ENCODE data around the gene TGM1. TPM values are rescaled to one million over a fixed set of nuclear protein-coding genes. Genes with fewer than 3 reads are reported as not detected.

Gene TGM1
- total RNA-seq, 1 donor from 2014 or later = 0.45 TPM

DNA sequence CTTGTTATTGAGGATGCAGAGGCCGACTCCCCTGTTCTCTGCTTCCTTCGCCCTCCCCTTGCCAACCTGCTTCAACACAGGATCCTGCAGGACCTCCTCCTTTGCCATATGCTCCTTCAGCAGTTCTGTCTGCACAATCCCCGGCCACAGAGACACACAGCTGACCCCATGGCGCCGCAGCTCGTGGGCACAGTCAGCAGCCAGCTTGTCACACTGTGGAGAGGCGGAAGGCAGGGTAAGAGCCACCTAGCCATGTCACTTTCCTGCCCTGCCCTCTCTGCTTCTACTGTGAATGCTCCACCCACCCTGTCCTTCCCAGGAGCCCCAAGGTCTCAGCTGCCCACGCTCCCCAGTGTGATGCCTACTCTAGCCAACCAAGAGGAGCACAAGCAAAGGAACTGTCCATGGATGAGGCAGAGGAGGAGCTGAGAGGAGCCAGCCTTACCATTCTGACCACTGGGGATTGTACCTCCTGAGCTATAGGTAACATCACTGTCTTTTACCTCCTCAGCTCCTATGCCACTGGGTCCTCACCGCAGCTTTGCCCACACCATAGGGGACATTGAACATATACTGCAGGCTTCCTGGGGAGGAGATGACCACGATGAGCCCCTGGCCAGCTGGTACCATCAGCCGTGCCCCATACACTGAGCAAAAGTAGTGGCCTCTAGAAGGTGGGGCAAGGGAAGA, 29.3 kb upstream of the TGM1 start:
- no peak for DNase-seq (ENCODE audit: low read depth)

DNA sequence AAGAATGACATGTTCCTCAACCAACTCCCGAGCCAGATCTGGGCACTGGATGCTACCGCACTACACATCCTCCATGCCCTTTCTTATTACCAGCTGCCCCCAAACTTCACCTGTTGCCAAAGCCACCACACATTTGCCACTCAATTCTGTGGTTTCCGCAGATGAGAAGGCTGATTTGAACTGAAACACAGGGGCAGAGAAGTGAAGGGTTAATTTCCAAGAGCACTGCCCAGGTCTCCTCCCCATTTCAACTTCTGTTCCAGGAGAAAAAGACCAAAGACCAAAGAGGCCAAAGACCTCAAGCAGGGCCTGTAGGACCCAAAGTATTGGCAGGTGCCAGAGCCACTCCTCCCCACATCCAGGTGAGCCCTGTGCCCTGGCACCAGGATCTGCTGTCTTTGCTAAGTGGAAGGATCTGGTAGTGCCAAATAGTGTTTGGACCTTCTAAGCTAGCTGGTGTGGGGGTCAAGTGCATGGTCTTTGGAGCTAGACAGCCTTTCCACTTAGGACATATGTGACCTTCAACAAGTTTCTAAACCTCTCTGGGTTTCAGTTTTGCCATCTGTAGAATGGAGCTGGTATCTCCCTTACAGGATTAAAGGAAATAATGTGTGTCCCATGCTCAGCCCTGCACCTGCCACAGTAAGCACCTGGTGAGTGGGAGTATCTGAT, 28.6 kb upstream of the TGM1 start:
- no peak for DNase-seq (ENCODE audit: low read depth)

DNA sequence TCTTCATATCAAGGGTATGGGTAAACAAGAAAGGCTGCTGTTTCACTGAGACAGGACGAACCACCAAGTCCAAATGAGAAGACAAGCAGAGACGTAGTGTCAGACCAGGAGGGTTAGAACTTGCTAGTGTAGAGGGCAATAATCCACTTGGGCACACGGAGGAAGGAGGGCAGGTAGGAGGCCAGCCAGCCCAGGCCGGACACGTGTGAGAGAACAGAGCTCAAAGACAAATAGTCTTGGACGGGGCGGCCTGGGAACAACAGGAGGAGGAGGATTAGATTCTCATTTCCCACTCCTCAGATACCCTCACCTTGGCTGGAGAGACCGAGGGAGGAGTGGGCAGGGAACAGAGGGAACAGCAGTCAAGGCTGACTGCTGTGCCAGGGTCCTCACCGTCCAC, 27.8 kb upstream of the TGM1 start:
- DNase-seq (ENCODE audit: low read depth) = no peak

DNA sequence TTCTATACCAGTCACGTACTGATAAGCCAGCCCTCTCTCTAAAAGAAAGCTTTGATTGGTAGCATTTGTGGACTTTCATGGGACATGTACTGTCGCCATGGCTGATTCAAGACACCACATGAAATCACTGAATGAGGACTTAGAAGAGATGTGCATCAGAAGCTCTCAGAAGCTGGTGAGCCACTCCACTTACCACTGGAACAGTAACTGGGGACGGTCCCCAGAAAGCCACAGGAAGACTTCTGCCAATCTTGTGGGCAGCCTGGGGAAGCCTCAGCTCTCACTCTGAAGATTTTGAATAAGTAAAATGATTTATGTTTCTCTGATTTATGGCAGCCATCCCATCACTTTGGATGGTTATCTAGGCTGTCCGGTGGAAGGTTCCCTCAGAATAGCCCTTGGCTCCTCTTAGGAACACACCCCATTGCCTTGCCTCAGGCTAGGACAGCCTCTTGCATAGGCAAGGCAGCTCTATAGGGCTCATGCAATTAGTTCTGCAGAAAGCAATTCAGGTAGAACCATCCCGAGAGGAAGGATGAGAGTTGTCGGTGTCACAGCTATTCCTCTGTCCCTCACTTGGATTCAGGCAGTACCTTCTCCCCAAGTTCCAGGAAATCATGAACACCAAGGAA, 26.8 kb upstream of the TGM1 start:
- no peak for DNase-seq (ENCODE audit: low read depth)

DNA sequence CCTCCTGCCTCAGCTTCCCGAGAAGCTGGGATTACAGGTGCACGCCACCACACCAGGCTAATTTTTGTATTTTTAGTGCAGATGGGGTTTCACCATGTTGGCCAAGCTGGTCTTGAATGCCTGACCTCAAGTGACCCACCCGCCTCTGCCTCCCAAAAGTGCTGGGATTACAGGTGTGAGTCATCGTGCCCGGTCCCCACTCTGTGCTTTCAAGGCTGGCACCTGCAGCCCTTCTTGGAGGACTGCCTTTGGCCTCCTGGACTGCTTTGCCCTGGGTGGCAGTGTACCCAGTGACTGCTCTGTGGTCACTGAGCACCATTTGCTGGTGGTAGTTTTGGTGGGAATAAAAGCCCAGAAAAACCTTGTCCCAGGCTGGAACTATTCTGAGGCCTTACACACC, 24.0 kb upstream of the TGM1 start:
- DNase-seq (ENCODE audit: low read depth) = no peak

DNA sequence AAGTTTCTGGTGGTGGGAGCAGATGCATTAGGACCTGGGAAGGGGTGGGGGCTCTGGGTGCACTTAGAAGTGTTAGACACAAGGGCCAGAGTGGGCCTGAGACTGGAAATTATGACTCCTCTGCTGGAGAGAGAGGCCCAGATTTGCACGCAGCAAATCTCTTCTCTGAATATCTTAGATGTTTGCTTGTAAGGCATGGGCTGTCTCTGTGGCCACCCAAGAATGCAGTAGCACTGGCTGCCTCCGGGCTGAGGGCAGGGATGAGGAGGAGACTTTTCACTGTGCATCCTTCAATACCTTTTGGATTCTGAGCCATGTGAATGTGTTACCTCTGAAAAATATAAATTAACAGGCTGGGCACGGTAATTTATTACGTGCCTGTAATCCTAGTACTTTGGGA, 22.4 kb upstream of the TGM1 start:
- no peak for DNase-seq (ENCODE audit: low read depth)

DNA sequence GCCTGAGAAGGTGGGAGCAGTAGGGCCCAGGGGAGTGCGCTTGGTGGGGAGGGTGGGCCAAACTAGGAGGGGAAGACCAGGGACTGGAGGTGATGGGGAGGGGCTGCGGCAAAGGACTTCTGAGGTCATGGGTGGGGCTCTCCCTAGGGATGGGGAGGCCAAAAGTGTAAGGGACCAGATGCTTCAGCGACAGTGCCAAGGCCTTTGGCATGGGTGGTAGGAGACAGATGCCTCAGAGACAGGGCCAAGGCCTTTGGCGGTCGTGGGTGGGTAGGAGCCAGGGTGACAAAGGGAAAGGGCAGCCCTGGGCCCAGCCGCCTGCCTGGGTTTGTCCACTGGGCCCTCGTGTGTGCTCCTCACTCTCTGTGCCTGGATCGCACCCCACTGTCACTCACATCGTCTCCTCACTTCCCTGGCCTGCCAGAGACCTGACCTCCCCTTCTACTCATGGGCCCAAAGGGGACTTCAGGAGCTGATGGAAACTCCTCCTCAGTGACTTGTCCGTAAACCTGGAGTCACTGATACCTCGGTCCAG, 21.6 kb upstream of the TGM1 start:
- DNase-seq (ENCODE audit: low read depth) = no peak

DNA sequence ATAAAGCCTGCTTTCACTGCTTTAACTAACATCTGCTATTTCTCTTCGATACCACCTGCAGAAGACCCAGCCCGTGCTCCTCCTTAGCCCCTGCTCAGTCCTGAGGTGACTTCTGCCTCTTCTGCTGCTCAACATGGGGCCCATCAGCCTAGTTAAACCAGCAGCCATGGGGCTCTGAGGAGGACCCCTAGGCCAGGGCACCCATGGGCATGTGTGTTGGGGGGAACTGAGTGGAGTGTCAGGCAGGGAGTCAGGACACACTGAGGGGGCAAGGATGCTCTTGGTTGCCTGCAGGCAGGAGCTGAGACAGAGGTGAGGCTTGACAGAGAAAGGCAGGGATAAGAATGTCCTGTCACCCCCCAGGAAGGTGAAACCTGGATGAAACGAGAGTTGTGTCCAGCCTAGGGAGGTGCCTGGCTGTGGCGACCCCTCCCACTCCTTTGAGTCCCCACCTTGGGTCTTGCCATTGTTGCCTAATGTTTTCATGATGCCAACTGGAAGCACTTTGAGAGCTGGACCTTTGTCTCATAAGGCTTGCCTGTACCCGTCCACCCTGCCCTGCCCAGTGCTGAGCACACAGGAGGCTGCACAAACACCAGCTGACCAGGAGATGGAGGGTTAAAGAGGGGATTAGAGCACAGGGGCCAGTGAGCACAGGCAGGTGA, 21.0 kb upstream of the TGM1 start:
- no peak for DNase-seq (ENCODE audit: low read depth)

DNA sequence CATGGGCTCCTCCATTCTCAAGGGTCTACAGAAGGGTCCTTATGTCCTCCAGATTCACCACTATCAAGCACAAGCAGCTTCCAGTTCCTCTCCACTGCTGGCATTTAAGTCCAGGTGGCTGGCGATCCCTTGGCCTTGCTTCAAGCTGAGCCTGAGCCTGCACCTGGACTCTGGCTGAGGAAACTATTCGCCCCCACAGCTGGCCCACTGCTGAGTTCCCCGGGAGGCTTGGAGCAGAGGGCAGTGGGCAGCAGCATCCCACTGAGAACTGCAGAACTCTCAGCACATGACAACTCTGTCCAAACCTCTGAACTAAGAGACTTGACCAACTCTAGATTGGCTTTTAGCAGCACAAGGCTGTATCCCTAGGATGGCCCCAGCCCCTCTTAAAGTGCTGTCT, 19.8 kb upstream of the TGM1 start:
- DNase-seq (ENCODE audit: low read depth) = no peak

DNA sequence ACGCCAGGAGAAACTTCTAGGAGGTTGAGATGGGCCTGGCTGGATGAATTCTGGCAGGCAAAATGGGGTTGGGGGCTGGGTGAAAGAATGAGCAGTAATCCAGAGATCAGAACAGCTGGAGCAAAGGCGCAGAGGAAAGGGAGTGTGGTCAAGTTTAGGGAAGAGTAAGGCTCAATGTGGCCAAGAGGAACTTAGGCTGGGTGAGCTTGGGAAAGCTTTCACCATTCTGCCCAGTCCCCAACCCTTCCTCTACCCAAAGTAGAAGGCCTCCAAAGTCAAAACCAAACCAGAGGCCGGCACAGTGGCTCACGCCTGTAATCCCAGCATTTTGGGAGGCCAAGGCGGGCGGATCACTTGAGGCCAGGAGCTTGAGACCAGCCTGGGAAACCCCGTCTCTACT, 18.7 kb upstream of the TGM1 start:
- no peak for DNase-seq (ENCODE audit: low read depth)

DNA sequence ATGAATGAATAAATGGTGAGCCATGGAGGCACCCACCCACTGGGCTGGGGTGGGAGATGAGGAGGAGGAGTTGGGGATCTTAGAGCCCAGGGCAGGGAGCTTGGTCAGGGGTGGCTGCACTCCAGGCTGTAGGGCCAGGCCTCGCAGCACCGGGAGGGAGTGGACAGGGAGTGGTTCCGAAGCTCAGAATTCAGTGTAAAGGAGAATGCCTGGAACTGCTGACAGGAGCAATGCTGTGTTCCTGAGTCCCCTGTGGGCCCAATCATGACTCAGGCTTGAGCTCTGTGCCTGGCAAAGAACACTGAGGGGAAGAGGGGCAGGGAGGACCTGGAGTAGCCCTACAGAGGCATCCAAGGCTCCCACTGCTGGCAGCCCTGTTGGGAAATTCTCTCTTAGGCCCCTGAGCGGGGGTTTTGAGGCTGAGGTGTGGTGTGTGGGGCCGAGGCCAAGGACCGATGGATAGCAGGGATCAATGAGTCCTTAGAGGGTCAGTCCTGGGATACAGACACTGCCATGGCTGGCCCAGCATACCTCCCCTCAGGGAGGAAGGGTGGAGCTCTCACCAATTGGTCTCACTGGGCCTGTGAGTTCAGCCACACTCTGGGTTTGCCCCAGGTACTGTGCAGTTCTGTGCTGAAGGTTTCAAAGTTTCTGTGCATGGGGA, 18.0 kb upstream of the TGM1 start:
- DNase-seq (ENCODE audit: low read depth) = peak; percentile 11

DNA sequence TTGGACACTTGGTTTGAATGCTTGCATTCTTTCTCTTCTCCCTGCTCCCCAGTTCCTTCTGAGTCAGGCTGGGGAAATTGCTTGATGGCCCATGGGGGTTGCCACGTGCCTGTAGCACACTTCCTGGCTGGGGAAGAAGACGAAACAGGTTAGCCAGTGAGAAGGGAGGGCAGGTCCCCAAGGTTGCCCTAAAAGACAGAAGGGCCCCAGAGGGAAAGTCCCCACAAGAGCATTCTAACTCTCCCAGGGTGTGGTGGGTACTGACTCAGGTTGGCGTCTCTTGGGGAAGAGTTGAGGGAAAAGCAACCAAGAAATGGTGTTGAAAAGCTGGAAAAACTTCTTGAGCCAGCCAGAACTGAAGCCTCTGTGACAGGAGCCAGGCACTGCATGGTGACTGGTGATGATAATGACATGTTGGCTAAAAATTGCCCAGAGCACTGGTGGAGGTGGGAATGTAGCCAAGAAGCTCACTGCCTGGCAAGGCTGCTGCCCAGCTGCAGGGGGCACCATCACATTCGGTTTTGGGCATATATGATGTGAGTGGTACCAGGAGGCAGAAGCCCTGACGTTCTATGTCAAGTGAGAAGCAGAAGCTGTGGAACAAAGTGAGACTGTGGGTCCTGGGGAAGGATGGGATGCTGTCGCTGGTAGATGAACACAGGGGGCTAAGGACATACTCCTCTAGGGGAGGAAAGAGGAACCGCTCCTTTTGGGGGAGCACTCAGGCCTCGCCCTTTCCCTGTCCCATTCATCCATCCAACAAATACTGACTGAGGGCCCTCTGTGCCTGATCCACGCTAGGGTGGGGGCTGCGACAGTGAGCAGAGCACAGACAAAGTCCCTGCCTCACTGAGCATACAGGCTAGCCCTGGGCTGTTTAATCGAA, 16.6 kb upstream of the TGM1 start:
- peak; percentile 25 for DNase-seq (ENCODE audit: low read depth)

DNA sequence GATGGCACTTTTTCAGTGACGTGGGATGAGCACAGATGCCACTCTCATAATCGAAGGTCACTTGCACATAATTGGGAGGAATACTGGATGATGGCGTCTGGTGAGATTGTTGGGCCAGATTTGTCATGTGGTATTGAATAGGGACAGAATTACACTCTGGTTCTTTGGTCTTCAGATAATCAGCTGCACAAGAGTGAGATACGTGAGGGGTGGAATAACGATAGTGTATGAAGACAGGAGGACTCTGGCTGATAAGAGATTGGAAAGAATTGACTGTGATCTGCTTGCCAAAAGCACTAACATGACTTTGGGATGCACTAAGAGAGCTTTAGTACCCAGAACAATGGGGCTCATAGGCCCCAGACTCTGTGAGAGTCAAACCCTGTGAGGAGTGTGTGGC, 15.4 kb upstream of the TGM1 start:
- DNase-seq (ENCODE audit: low read depth) = no peak

DNA sequence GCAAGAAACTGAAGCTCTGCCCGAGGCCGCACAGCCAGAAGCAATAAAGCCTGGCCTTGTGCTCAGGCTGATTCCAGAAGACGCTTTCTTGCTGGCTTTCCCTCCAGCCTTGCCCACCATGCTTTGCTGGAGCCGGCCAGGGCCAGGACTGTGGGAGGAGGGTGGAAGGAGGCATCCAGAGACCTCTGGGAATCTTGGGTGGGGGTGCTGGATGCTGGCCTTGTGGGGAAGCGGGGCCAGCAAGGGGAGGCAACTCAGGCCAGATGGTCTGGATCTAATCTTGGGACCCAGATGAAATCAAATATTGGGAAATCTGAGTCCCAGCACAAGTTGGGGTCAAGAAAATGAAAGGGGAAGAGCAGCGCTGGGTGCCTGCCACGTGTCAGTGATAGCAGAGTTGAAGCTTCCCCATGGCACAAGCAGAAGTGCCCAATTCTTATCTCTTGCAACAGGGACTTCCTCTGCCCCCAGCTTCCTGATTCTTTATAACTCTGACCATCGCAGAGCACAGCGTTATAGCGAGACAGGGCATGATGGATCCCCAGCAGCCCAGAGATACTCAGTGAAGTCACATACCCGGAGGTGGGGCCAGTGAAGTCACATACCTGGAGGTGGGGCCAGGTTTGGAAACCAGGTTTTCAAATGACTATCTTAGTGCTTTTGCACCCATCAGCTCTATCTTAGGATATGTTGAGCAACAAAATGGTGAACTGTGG, 14.8 kb upstream of the TGM1 start:
- DNase-seq (ENCODE audit: low read depth) = no peak

DNA sequence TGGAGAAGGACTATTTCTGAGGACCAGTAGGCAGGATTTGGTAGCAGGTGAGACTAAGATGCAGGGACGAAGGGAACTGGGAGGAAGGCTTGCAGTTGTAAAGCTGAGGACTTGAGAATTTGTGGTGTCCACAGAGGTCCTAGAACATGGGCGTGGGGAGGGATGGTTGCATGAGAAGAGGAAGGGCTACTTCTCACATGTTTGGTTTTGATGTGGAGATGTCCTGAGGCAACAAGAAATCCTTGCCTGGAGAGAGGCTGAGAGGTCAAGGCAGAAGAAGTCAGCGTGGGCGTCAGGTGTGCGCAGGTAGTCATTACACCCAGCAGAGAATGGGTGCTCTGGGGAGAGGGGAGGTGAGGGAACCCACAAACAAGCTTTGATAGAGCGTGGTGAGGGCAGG, 14.1 kb upstream of the TGM1 start:
- DNase-seq (ENCODE audit: low read depth) = no peak

DNA sequence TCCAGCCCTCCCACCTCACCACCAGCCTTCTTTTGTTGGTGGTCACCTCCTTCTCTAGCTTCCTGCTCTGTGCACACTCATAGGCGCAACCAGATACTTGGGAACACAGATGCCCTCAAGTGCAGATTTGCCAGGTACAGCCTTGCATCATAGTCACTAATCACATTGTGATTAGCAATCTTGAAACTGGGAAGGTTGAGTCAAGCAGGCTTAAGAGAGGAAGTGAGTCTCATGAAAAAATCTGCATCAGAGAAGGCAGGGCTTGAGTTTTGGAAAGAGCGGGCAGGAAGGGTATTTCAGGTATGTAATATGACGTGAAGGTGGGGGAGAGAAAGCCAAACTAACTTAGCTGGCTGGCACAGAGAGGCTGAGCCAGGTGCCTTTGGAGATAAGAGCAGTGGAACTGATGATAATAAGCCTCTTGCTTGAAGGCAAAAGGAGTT, 11.1 kb upstream of the TGM1 start:
- DNase-seq (ENCODE audit: low read depth) = peak; percentile 80

DNA sequence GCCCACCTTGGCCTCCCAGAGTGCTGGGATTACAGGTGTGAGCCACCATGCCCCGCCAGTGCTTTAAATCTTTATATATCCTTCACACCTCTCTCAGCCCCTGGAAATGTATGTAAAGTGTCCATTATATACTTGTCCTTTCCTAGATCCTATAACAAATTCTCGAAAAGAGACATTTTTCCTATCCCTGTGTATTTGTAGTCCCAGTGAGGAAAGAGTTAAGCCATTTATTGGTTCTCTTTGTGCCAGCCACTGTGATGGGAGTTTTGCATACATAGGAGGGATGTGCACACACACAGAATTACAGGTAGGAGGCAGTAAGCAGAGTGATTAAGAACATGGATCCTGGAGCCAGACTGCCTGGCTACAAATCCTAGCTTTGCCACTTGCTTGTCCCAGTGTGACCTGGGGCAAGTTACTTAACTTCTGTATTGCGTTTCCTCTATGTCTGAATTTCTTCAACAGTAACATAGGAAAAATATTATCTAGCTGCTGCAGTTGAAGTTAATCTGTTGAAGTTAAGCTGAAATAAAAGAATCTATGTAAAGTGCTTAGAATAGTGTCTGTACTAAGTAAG, 10.5 kb upstream of the TGM1 start:
- peak; percentile 25 for DNase-seq (ENCODE audit: low read depth)

DNA sequence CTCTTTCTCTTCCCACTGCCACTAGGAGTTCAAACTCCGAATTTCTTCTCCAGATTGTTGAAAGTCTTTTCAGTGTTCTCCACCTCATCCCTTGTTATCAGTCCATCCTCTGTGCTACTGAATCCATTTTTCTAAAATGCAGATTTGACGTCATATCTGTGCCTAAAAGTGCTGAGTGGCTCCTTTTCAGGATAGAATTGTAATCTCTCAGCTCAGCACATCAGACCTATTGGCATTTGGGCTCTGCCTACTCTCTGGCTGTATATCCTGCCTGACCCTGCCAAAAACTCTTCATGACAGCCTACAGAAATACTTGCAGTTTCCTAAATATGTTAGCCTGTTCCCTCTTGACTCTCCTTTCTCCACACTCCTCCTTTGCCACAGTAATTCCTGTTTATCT, 9.5 kb upstream of the TGM1 start:
- DNase-seq (ENCODE audit: low read depth) = no peak

DNA sequence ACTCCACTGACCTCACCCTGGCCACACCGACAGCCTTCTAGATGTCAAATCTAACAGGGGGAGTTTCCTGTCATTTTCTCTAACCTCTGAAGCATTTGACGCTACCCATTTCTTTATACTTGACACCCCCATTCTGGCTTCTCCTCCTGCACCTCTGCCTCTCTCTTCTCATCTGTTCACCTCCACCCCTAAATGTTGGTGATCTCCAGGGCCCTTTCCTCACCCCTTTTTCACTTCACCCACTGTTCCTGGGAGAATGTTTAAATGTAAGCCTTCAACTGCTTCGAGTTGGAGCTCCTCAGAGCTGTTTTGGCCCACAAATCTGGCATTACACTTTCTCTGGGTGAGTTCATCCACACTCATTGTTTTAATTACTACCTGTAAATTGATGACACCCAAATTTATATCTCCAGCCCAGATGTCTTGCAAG, 8.9 kb upstream of the TGM1 start:
- no peak for DNase-seq (ENCODE audit: low read depth)

All from renal cortical epithelial cell (primary cell).